WTC11 (cell line): ENCODE data around the gene ATP5MC2. TPM values are rescaled to one million over a fixed set of nuclear protein-coding genes. Genes with fewer than 3 reads are reported as not detected.

ENCODE experiments used
- ATAC-seq: fragments of 200-7000 bp; cut with Tn5 transposase; 2 replicates; pipeline ENCODE4 v1.10.0; 2021; ENCODE audit warnings: mild to moderate bottlenecking, moderate library complexity
- CTCF ChIA-PET: fragments of 300-600 bp; sonication (Branson Sonifier 250); formaldehyde crosslinking; loops from one replicate; lab custom pipeline; 2021; ENCODE audit warnings: antibody characterized with exemption; lab: Charles Lee
- POLR2A ChIA-PET: fragments of 350-600 bp; sonication (Branson Sonifier 250); formaldehyde crosslinking; loops from one replicate; lab custom pipeline; 2021; ENCODE audit warnings: antibody characterized with exemption; lab: Charles Lee
- DNase-seq: peaks from one replicate; pipeline ENCODE4 v3.0.0; 2021; ENCODE audit warnings: low spot score
- H3K27ac Mint-ChIP-seq: 2 replicates; pipeline ENCODE4 v1.8.0; 2021; ENCODE audit warnings: mixed read lengths
- H3K27me3 Mint-ChIP-seq: 2 replicates; pipeline ENCODE4 v1.8.0; 2021; ENCODE audit warnings: low read depth, mild to moderate bottlenecking, moderate library complexity, mixed read lengths
- H3K36me3 Mint-ChIP-seq: 2 replicates; pipeline ENCODE4 v1.8.0; 2021; ENCODE audit warnings: mixed read lengths
- H3K4me1 Mint-ChIP-seq: 2 replicates; pipeline ENCODE4 v1.8.0; 2022; ENCODE audit warnings: mixed read lengths
- H3K4me3 Mint-ChIP-seq: 2 replicates; pipeline ENCODE4 v1.8.0; 2021; ENCODE audit warnings: mild to moderate bottlenecking, moderate library complexity, mixed read lengths
- H3K9me3 Mint-ChIP-seq: 2 replicates; pipeline ENCODE4 v1.8.0; 2021; ENCODE audit warnings: mixed read lengths
- EMX1 ChIP-seq: fragments of 250-450 bp; sonication (Bioruptor Pico); IDR thresholded peaks from 2 replicates; pipeline ENCODE4 v1.8.0; 2021; ENCODE audit warnings: mild to moderate bottlenecking
- FOXK1 ChIP-seq: sonication (generic); formaldehyde crosslinking; IDR thresholded peaks from 2 replicates; pipeline ENCODE4 v1.8.0; 2022; ENCODE audit warnings: mild to moderate bottlenecking, moderate library complexity, missing genetic modification reagents
- FOXP4 ChIP-seq: sonication (generic); formaldehyde crosslinking; IDR thresholded peaks from 2 replicates; pipeline ENCODE4 v1.8.0; 2022; ENCODE audit warnings: mild to moderate bottlenecking, missing genetic modification reagents
- JAZF1 ChIP-seq: fragments of 250-450 bp; sonication (Bioruptor Pico); IDR thresholded peaks from 2 replicates; pipeline ENCODE4 v1.9.0; 2021; ENCODE audit warnings: moderate library complexity, mild to moderate bottlenecking, inconsistent platforms
- JUN ChIP-seq: sonication (generic); formaldehyde crosslinking; IDR thresholded peaks from 2 replicates; pipeline ENCODE4 v1.8.0; 2023; ENCODE audit warnings: mild to moderate bottlenecking, missing genetic modification reagents
- MAX ChIP-seq: sonication (generic); formaldehyde crosslinking; IDR thresholded peaks from 2 replicates; pipeline ENCODE4 v1.8.0; 2022; ENCODE audit warnings: mild to moderate bottlenecking, missing genetic modification reagents
- NR1H2 ChIP-seq: sonication (generic); formaldehyde crosslinking; IDR thresholded peaks from 2 replicates; pipeline ENCODE4 v1.9.0; 2021; ENCODE audit warnings: mild to moderate bottlenecking, moderate library complexity, missing genetic modification reagents
- SMAD4 ChIP-seq: sonication (generic); formaldehyde crosslinking; IDR thresholded peaks from 2 replicates; pipeline ENCODE4 v1.8.0; 2022; ENCODE audit warnings: mild to moderate bottlenecking, missing genetic modification reagents
- STAT6 ChIP-seq: sonication (generic); formaldehyde crosslinking; conservative IDR thresholded peaks from 2 replicates; pipeline ENCODE4 v1.8.1; 2023; ENCODE audit warnings: mild to moderate bottlenecking, low read depth, missing genetic modification reagents, moderate library complexity
- USF1 ChIP-seq: sonication (generic); formaldehyde crosslinking; IDR thresholded peaks from 2 replicates; pipeline ENCODE4 v1.8.0; 2022; ENCODE audit warnings: mild to moderate bottlenecking, missing genetic modification reagents
- ZMAT4 ChIP-seq: fragments of 250-450 bp; sonication (Bioruptor Pico); IDR thresholded peaks from 2 replicates; pipeline ENCODE4 v1.9.0; 2021; ENCODE audit warnings: mild to moderate bottlenecking
- ZNF121 ChIP-seq: sonication (generic); formaldehyde crosslinking; IDR thresholded peaks from 2 replicates; pipeline ENCODE4 v1.8.0; 2023; ENCODE audit warnings: missing genetic modification reagents
- ZNF232 ChIP-seq: sonication (generic); formaldehyde crosslinking; IDR thresholded peaks from 2 replicates; pipeline ENCODE4 v1.8.0; 2022; ENCODE audit warnings: mild to moderate bottlenecking, missing genetic modification reagents
- ZNF416 ChIP-seq: fragments of 250-450 bp; sonication (Bioruptor Pico); IDR thresholded peaks from 2 replicates; pipeline ENCODE4 v1.9.0; 2021; ENCODE audit warnings: mild to moderate bottlenecking, inconsistent platforms
- ZSCAN18 ChIP-seq: fragments of 250-450 bp; sonication (Bioruptor Pico); IDR thresholded peaks from 2 replicates; pipeline ENCODE4 v2.1.2; 2022; ENCODE audit warnings: mild to moderate bottlenecking, moderate library complexity
- total RNA-seq: library from RNA; stranded (reverse); gene quantifications from 3 replicates; pipeline ENCODE4 v1.2.3, GENCODE V29; 2021
- TF ChIP-seq, protein P1 (sequence below): sonication (generic); formaldehyde crosslinking; IDR thresholded peaks from 2 replicates; pipeline ENCODE4 v1.8.0; 2023; ENCODE audit warnings: missing genetic modification reagents
- TF ChIP-seq, protein P2 (sequence below): sonication (generic); formaldehyde crosslinking; IDR thresholded peaks from 2 replicates; pipeline ENCODE4 v1.8.1; 2023; ENCODE audit warnings: mild to moderate bottlenecking, missing genetic modification reagents
- TF ChIP-seq, protein P3 (sequence below): sonication (generic); formaldehyde crosslinking; IDR thresholded peaks from 2 replicates; pipeline ENCODE4 v1.8.1; 2023; ENCODE audit warnings: mild to moderate bottlenecking, moderate library complexity, missing genetic modification reagents
- TF ChIP-seq, protein P4 (sequence below): fragments of 250-450 bp; sonication (Bioruptor Pico); IDR thresholded peaks from 2 replicates; pipeline ENCODE4 v1.9.0; 2021; ENCODE audit warnings: moderate library complexity, mild to moderate bottlenecking, inconsistent platforms, borderline replicate concordance

The ATP5MC2 gene
- total RNA-seq, 1 experiment from 2014 or later = 411 TPM

GRCh38 chr12:53625373-53625945 lies 50.4 kb downstream of the ATP5MC2 start:
- DNase-seq (no peak), ATAC-seq (no peak)
- H3K27me3 Mint-ChIP-seq = no peaks in the 10 kb centered on the region; the same call in 1 of the 2 replicates
- TF ChIP-seq ZNF416 (CRISPR knock-in tag) (no peak), ZMAT4 (peak; percentile 23; the same call in 1 of the 2 replicates)
- H3K36me3 Mint-ChIP-seq = no peaks in the 10 kb centered on the region
- H3K4me3 Mint-ChIP-seq = peak overlapping the region; percentile 87
- no peaks in the 10 kb centered on the region for H3K9me3 Mint-ChIP-seq
- H3K27ac Mint-ChIP-seq = peak overlapping the region; percentile 89
- POLR2A ChIA-PET = interaction anchor here (1.0 kb wide), 1 partner anchor 50 kb away, joined by 3 read pairs; no protein-coding TSS in a partner anchor
- H3K4me1 Mint-ChIP-seq = peaks cover 31% of the 10 kb centered on the region
- CTCF ChIA-PET = interaction anchor here (0.8 to 3.0 kb wide), 4 partner anchors 10 to 132 kb away, joined by 3 to 13 read pairs (median 6); partner anchors contain the start of gene ATP5MC2

DNA sequence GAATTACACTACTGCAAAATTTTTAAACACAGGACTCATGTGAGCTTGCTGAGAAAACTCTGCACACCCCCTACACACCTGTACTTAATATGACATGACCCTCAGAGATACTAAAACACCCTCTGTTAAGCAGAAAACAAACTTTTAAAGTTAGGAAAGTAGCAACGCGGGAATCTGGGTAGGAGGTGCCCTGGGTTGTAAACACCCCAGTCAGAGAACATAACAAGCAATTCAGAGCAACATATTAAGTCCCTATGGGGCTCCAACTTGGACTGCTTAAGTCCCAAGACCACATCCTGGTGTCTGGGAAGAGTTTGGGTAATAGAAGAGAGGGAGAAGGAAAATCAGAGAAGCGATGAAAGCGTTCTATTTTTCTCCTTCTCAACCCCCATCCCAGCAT lies 50.9 kb downstream of the ATP5MC2 start:
- Mint-ChIP-seq H3K36me3 (no peaks in the 10 kb centered on the region), H3K4me1 (peaks cover 31% of the 10 kb centered on the region), H3K9me3 (no peaks in the 10 kb centered on the region), H3K4me3 (peak overlapping the region; percentile 87), H3K27ac (0 out of 2 replicates have a peak overlapping the region, but pooled peaks have one; percentile 9), H3K27me3 (no peaks in the 10 kb centered on the region; the same call in 1 of the 2 replicates)
- POLR2A ChIA-PET = no interaction called here
- DNase-seq (no peak), ATAC-seq (no peak)
- CTCF ChIA-PET = interaction anchor here (3.0 kb wide), 1 partner anchor 82 kb away, joined by 13 read pairs; no protein-coding TSS in a partner anchor
- no peak for TF ChIP-seq ZNF121
- no peak for TF ChIP-seq FOXP4
- TF ChIP-seq EMX1 (CRISPR knock-in tag) = no peak
- TF ChIP-seq ZNF232 (CRISPR knock-in tag) = no peak
- TF ChIP-seq, protein P1, sequence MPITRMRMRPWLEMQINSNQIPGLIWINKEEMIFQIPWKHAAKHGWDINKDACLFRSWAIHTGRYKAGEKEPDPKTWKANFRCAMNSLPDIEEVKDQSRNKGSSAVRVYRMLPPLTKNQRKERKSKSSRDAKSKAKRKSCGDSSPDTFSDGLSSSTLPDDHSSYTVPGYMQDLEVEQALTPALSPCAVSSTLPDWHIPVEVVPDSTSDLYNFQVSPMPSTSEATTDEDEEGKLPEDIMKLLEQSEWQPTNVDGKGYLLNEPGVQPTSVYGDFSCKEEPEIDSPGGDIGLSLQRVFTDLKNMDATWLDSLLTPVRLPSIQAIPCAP (CRISPR knock-in tag) = no peak
- no peak for TF ChIP-seq JUN (CRISPR knock-in tag)
- TF ChIP-seq FOXK1 (CRISPR knock-in tag) = no peak
- no peak for TF ChIP-seq NR1H2 (CRISPR knock-in tag)
- no peak for TF ChIP-seq USF1 (CRISPR knock-in tag)
- TF ChIP-seq ZSCAN18 = no peak
- TF ChIP-seq, protein P2, sequence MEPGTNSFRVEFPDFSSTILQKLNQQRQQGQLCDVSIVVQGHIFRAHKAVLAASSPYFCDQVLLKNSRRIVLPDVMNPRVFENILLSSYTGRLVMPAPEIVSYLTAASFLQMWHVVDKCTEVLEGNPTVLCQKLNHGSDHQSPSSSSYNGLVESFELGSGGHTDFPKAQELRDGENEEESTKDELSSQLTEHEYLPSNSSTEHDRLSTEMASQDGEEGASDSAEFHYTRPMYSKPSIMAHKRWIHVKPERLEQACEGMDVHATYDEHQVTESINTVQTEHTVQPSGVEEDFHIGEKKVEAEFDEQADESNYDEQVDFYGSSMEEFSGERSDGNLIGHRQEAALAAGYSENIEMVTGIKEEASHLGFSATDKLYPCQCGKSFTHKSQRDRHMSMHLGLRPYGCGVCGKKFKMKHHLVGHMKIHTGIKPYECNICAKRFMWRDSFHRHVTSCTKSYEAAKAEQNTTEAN = no peak
- TF ChIP-seq, protein P3, sequence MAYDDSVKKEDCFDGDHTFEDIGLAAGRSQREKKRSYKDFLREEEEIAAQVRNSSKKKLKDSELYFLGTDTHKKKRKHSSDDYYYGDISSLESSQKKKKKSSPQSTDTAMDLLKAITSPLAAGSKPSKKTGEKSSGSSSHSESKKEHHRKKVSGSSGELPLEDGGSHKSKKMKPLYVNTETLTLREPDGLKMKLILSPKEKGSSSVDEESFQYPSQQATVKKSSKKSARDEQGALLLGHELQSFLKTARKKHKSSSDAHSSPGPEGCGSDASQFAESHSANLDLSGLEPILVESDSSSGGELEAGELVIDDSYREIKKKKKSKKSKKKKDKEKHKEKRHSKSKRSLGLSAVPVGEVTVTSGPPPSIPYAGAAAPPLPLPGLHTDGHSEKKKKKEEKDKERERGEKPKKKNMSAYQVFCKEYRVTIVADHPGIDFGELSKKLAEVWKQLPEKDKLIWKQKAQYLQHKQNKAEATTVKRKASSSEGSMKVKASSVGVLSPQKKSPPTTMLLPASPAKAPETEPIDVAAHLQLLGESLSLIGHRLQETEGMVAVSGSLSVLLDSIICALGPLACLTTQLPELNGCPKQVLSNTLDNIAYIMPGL = no peak
- TF ChIP-seq, protein P4, sequence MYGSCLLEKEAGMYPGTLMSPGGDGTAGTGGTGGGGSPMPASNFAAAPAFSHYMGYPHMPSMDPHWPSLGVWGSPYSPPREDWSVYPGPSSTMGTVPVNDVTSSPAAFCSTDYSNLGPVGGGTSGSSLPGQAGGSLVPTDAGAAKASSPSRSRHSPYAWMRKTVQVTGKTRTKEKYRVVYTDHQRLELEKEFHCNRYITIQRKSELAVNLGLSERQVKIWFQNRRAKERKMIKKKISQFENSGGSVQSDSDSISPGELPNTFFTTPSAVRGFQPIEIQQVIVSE (CRISPR knock-in tag) = no peak
- no peak for TF ChIP-seq STAT6 (CRISPR knock-in tag)
- TF ChIP-seq SMAD4 = no peak
- TF ChIP-seq JAZF1 (CRISPR knock-in tag) = no peak
- no peak for TF ChIP-seq MAX
